Large intestine (tissue), 3 donors: Measurements from ENCODE around the gene ANKLE1. TPM values are rescaled to one million over a fixed set of nuclear protein-coding genes. Genes with fewer than 3 reads are reported as not detected.

Source experiments
- DNase-seq, 2 donors: peaks; one replicate each; pipeline versions ENCODE4 v3.0.0 to v3.0.0-alpha.2; 2013
- H3K27ac ChIP-seq: one replicate; pipeline ENCODE4 v1.5.1; 2013; ENCODE audit warnings: low read length
- H3K27me3 ChIP-seq: 2 replicates; pipeline ENCODE4 v1.6.1; 2013; ENCODE audit warnings: low read length; ENCODE audit not compliant: control insufficient read depth, insufficient read depth
- H3K36me3 ChIP-seq: 2 replicates; pipeline ENCODE4 v1.6.1; 2013; ENCODE audit warnings: low read length; ENCODE audit not compliant: control insufficient read depth, insufficient read depth
- H3K4me1 ChIP-seq: one replicate; pipeline ENCODE4 v1.6.1; 2013; ENCODE audit warnings: low read length; ENCODE audit not compliant: control insufficient read depth, insufficient read depth
- H3K4me3 ChIP-seq: one replicate; pipeline ENCODE4 v1.5.1; 2013; ENCODE audit warnings: low read length
- H3K9me3 ChIP-seq: one replicate; pipeline ENCODE4 v1.6.1; 2013; ENCODE audit warnings: mild to moderate bottlenecking, low read depth, low read length, moderate library complexity; ENCODE audit not compliant: control insufficient read depth
- WGBS: methylation state at CpG from one replicate; pipeline ENCODE4 v1.1.5; 2013; ENCODE audit warnings: low lambda C conversion rate; ENCODE audit not compliant: insufficient coverage; 5-methylcytosine and 5-hydroxymethylcytosine counted together
- polyA plus RNA-seq: library from polyadenylated mRNA; unstranded; fragments of 120-200 nt; gene quantifications from one replicate; pipeline ENCODE4 v1.2.1, GENCODE V29; 2013

ANKLE1 gene
- polyA plus RNA-seq, 1 donor: 1.4 TPM

DNA sequence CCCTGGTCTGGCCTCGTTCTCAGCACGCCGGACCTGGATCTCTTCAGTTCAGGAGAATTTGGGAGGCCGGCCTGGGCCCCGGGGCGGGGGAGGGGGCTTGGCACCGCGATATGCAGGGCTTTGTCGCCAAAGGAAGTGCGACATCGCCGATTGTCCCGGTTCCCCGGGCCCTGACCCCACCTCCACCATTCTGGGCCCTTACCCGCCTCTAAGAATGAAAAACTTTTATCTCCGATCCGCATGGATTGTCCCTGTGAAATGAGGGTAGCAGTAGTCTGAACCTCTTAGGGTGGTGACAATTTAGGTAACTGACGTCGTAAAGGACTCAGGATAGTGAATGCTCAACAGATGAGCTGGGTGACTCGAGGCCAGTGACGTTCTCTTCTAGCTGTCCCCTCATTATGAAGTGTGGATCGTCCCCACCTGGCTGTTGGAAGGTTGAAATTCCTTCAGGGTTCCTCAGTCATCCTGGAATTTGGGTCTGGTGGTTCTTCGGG is 28.3 kb downstream of the ANKLE1 start:
- Histone ChIP-seq H3K9me3 (no peaks in the 10 kb centered on the region), H3K27ac (no peak overlapping the region), H3K27me3 (no peaks in the 10 kb centered on the region), H3K4me3 (peak overlapping the region; percentile 96), H3K36me3 (peaks cover 24% of the 10 kb centered on the region), H3K4me1 (peaks cover 18% of the 10 kb centered on the region)
- no peak for DNase-seq
- WGBS: no CpG with 5 or more reads among the region's 23 CpGs

DNA sequence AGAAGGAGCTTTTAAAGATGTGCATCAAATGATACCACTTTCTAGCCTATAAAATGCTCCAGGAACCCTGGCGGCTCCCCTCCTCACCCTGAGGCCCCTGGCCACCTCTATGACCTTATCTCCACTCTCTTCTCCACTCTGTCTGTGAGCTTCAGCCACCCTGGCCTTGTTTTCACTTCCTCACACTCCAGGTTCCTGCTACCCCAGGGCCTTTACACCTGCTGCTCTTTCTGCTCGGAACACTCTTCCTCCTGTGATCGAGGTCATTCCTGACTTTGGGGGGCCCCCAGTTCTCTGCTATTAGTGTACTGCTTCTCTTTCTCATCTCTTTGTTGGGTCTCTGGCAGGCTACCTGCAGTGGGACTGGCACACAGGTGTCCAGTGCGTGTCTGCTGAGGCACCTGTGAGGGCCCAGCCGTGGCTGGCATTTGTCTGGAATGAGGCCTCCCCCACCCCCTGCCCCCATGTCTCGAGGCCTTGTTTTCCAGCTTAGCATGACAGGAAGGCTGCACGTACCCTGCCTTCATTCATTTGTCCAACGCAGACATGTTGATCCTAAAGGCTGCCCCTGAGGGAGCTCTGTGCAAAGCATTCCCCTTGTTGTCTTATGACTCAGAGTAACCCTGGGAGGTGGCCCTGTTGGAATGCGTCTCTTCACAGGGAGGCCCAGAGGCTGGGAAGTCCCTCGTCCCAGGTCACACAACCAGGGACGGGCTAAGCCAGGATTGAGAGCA is 29.9 kb downstream of the ANKLE1 start:
- peaks cover 10% of the 10 kb centered on the region for H3K4me1 ChIP-seq
- WGBS: no CpG with 5 or more reads among the region's 11 CpGs

DNA sequence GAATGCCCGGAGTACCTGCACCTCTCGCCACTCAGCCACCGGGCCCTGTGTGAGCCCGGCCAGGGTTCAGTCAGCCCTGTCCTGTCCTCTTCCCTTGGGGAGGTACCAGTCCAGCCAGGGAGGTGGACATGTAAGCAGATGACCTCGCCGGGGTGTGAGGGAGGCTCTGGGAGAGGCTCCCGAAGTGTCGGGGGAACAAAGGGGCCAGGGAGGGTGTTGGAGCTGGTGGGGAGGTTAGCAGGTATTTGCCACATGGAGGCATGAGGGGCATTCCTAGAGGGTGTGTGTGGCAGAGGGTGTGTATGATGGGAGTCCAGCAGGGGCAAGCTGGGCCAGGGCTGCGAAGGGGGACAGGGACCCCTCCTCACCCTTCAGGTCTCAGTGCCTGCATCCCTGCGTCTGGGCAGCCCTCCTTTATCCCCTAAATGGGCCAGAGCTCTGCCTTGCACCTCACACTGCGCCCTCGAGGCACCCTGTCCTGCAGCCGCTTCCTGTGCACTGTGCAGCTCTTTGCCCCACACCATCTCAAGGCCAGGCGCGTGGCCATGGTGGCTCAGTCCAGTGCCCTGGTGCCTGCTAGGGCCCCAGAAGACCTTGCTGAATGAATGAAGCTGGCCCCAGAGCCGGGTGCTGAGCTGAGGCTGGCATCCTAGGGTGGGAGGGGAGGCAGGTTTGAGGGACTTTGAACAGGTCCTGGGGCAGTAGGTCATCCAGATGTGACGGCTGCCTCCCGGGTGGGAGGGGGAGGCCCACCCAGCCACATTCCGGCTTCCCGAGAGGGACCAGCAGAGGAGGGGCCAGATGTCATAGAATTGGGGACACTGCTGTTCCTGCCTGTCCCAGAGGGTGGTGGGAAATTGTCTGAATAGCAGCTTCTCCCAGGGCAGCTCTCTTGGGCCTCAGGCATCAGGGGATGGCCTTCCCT is 30.8 kb downstream of the ANKLE1 start:
- H3K27ac ChIP-seq: no peak overlapping the region
- WGBS: no CpG with 5 or more reads among the region's 20 CpGs
- no peak overlapping the region for H3K4me3 ChIP-seq
- H3K27me3 ChIP-seq: no peaks in the 10 kb centered on the region
- H3K4me1 ChIP-seq: peaks cover 8% of the 10 kb centered on the region
- no peak for DNase-seq
- H3K36me3 ChIP-seq: peaks cover 32% of the 10 kb centered on the region
- no peaks in the 10 kb centered on the region for H3K9me3 ChIP-seq

More for the DNA sequence above, 29.9 kb downstream of the ANKLE1 start:
- no peaks in the 10 kb centered on the region for H3K27me3 ChIP-seq
- no peak for DNase-seq
- peaks cover 32% of the 10 kb centered on the region for H3K36me3 ChIP-seq
- H3K9me3 ChIP-seq: no peaks in the 10 kb centered on the region
- no peak overlapping the region for H3K27ac ChIP-seq
- H3K4me3 ChIP-seq: no peak overlapping the region

DNA sequence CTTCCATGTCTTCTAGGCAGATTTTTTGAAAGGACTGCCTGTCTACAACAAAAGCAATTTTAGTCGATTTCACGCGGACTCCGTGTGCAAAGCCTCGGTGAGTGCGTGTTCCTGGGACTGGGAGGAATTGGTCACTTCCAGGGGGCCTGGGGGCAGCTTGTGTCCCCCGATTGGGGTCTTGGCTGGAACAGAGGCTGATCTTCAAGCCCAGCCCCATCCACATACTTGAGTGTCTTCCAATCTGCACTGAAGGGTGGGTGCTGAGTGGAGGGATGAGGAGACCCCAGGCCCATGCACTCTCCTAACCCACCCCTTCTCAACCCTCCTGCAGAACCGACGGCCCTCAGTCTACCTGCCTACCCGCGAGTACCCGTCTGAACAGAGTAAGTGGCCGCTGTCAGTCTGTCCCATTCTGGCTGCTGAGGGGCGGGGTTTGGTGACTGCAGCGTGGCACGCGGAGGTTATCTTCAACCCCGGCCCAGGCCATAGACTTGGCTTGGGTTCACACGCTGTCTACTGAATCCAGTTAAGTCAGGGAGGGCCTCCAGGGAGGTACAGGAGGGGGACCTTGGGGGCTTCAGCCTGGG is 32.4 kb downstream of the ANKLE1 start:
- H3K4me1 ChIP-seq: peaks cover 8% of the 10 kb centered on the region
- WGBS: no CpG with 5 or more reads among the region's 19 CpGs

DNA sequence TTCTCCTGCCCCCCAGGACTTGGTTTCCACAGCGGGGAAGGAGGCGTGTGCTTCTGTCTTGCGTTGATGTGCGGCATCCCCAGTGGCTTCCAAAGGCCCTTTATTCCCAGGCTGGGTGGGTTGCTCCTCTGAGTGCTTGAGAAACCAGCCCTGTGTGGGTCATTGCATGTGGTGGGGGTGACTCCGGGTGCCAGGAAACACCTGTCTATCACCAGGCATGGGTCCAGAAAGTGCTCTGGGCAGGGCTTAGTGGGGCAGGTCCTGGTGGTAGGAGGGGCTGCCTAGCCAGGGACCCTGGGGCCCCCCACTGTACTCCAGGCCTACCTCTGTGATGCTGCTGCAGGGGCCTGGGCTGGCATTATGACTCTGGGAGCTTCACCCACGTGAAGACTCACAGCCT is 37.3 kb downstream of the ANKLE1 start:
- Histone ChIP-seq H3K27me3 (no peaks in the 10 kb centered on the region), H3K27ac (no peak overlapping the region), H3K4me3 (no peak overlapping the region), H3K9me3 (no peaks in the 10 kb centered on the region), H3K36me3 (peaks cover 47% of the 10 kb centered on the region), H3K4me1 (no peaks in the 10 kb centered on the region)
- WGBS: no CpG with 5 or more reads among the region's 6 CpGs
- no peak for DNase-seq

More for the DNA sequence above, 32.4 kb downstream of the ANKLE1 start:
- Histone ChIP-seq H3K27me3 (no peaks in the 10 kb centered on the region), H3K4me3 (no peak overlapping the region), H3K9me3 (no peaks in the 10 kb centered on the region), H3K27ac (no peak overlapping the region), H3K36me3 (peaks cover 36% of the 10 kb centered on the region)
- peak in 1 of 2 donors; percentile 1 for DNase-seq

DNA sequence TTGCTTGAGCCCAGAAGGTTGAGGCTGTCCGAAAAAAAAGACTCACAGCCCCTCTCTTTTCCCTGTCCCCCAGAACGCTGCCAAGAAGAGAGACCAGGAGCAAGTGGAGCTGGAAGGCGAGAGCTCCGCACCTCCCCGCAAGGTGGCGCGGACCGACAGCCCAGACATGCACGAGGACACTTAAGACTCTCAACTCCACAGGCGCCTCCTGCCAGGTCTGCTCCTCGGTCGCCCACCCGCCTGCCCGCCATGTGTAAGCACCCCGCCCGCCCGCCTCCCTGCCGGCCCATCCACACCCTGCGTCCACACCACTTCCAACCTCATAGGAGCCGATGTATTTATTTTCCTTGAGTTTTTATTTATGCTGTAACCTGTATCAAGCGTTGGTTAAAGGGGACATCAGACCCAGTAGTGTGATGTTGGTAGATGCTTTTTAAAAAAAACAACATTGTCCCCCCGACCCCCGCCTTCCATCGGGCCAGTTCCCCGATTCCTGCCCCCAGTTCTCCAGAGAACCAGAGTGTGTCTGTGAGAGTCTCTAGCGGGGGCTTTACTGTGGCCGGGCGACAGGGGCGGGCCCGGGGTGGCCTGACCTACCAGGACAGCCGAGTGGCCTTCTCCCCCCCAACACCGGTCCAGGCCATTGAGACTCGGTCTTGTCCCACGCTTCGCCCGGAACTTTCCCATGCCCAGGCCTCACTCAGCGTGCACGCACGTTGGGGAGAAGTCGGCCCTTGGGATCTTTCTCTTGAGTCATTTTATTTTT is 38.0 kb downstream of the ANKLE1 start:
- Histone ChIP-seq H3K36me3 (peaks cover 40% of the 10 kb centered on the region), H3K4me1 (no peaks in the 10 kb centered on the region), H3K27me3 (no peaks in the 10 kb centered on the region), H3K9me3 (no peaks in the 10 kb centered on the region), H3K27ac (no peak overlapping the region), H3K4me3 (no peak overlapping the region)
- no CpG with 5 or more reads among the region's 40 CpGs for WGBS
- no peak for DNase-seq

DNA sequence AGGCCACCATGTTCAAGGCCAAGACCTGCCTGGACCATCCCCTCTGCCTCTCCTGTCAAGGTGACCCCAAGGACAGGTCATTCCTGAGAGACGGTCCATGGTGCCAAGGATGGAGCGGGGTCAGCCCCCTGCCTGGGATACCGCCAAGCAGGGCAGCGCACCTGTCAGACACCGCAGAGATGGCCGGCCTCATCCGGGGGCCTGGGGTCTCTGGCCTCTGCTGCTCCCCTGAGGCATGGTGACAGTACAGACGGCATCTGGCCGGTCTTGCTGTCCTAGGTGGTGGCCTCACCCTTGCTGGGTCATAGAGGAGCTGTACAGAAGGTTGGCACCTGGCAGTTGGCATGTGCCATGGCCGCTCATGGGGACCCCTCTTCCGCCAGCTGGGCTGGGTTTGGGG is 38.7 kb downstream of the ANKLE1 start:
- no peak overlapping the region for H3K4me3 ChIP-seq
- H3K4me1 ChIP-seq: no peaks in the 10 kb centered on the region
- no peaks in the 10 kb centered on the region for H3K27me3 ChIP-seq
- H3K36me3 ChIP-seq: peaks cover 37% of the 10 kb centered on the region
- DNase-seq: no peak
- H3K27ac ChIP-seq: no peak overlapping the region
- H3K9me3 ChIP-seq: no peaks in the 10 kb centered on the region
- WGBS: no CpG with 5 or more reads among the region's 11 CpGs

DNA sequence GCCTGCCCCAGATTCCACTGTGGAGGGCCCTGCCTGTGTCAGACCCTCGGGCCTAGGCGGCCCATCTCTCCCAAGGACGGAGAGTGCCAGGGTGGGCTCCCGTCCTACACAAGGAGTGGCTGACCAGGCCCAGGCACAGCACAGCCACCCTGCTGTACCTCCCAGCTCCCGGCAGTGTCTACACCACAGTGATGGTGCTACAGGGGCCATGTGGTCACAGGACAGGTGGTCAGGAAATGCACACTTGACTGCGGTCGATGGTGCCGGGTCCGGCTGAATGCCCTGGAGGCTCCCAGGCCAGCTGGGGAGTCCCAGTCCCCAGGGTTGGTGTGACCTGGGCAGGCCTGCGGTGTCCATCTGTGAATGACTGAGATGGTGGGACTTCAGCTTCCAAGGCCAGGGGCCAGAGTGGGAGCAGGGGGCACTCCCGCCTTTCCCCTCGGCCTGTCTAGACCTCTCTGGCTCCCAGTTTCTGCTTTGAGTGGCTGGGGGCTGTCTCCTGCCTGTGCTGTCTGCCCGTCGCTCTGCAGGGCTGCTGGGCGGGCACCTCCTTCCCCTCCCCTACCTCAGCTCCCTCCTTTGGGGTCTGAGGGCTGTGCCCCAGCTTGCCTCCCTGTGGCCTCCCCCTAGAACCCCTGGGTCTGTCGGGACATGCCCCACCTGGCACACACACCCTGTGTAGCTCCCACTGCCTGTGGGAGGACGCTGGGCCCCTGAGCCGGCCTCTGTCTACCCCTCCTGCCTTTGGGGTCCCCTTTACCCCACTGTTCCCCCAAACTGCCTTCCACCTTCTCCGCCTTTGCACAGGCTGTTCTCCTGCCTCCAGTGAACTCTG is 40.2 kb downstream of the ANKLE1 start:
- no CpG with 5 or more reads among the region's 19 CpGs for WGBS
- Histone ChIP-seq H3K4me1 (no peaks in the 10 kb centered on the region), H3K27me3 (no peaks in the 10 kb centered on the region), H3K9me3 (no peaks in the 10 kb centered on the region), H3K27ac (no peak overlapping the region), H3K4me3 (no peak overlapping the region), H3K36me3 (peaks cover 30% of the 10 kb centered on the region)
- DNase-seq: no peak

DNA sequence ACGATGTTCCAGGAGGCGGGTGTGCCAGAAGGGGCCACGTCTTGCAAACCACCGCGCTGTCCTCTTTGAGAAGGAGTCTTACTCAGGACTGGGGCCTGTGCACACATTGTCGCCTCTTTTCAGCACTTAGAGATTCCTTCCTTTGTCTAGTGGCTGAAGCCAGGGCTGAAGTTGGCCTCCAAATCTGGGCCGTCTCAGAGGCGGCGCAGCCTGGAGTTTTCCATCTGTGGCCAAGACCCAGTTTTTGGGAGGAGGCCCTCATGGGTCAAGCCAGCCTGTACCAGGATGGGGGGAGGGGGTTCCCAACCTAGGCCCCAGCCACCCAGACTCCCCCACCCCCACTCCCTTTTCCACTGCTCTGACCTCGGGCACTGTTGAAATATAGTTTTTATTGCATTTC is 41.2 kb downstream of the ANKLE1 start:
- Histone ChIP-seq H3K4me3 (no peak overlapping the region), H3K4me1 (peaks cover 4% of the 10 kb centered on the region), H3K27ac (no peak overlapping the region), H3K36me3 (peaks cover 30% of the 10 kb centered on the region), H3K27me3 (no peaks in the 10 kb centered on the region), H3K9me3 (no peaks in the 10 kb centered on the region)
- no CpG with 5 or more reads among the region's 10 CpGs for WGBS
- no peak for DNase-seq
